ENCODE data around the gene POM121C.
"Not testable (repeated sequence)": the region's sequence is repeated elsewhere in the genome, so short reads cannot be mapped to it uniquely, and the experiment has no call there.

The POM121C gene

GRCh38 chr7:75421798-75422710 lies 64.0 kb downstream of the POM121C start:
- DNase-seq: not testable (repeated sequence)

GRCh38 chr7:75420152-75420551 lies 65.9 kb downstream of the POM121C start:
- not testable (repeated sequence) for DNase-seq

GRCh38 chr7:75419693-75420092 lies 66.4 kb downstream of the POM121C start:
- DNase-seq: not testable (repeated sequence)

- not testable (repeated sequence) for DNase-seq
Measured at GRCh38 chr7:75419210-75419609, 66.9 kb downstream of the POM121C start.

GRCh38 chr7:75418292-75418858 lies 67.7 kb downstream of the POM121C start:
- DNase-seq: not testable (repeated sequence)

GRCh38 chr7:75416787-75417186 lies 69.3 kb downstream of the POM121C start:
- DNase-seq: not testable (repeated sequence)

GRCh38 chr7:75415829-75416373 lies 70.2 kb downstream of the POM121C start:
- DNase-seq: not testable (repeated sequence)

- DNase-seq: not testable (repeated sequence)
Measured at GRCh38 chr7:75415428-75415817, 70.7 kb downstream of the POM121C start.

GRCh38 chr7:75414708-75415427 lies 71.2 kb downstream of the POM121C start:
- not testable (repeated sequence) for DNase-seq

GRCh38 chr7:75414204-75414603 lies 71.9 kb downstream of the POM121C start:
- not testable (repeated sequence) for DNase-seq

- not testable (repeated sequence) for DNase-seq
Measured at GRCh38 chr7:75410823-75411173, 75.3 kb downstream of the POM121C start.

GRCh38 chr7:75409880-75410822 lies 75.9 kb downstream of the POM121C start:
- not testable (repeated sequence) for DNase-seq

- not testable (repeated sequence) for DNase-seq
Measured at GRCh38 chr7:75404663-75405062, 81.4 kb downstream of the POM121C start.

GRCh38 chr7:75403455-75404443 lies 82.3 kb downstream of the POM121C start:
- not testable (repeated sequence) for DNase-seq

- not testable (repeated sequence) for DNase-seq
Measured at GRCh38 chr7:75400575-75400974, 85.5 kb downstream of the POM121C start.

- DNase-seq: not testable (repeated sequence)
Measured at GRCh38 chr7:75398771-75399700, 87.1 kb downstream of the POM121C start.

GRCh38 chr7:75397865-75398264 lies 88.2 kb downstream of the POM121C start:
- DNase-seq: not testable (repeated sequence)

GRCh38 chr7:75395329-75395728 lies 90.8 kb downstream of the POM121C start, which contains the start of gene TRIM73:
TSS of gene TRIM73 (plus strand) at chr7:75395629. CDS start at chr7:75398934, 3,305 bp downstream.
- not testable (repeated sequence) for DNase-seq

GRCh38 chr7:75393194-75393593 lies 92.9 kb downstream of the POM121C start:
- not testable (repeated sequence) for DNase-seq
